A172 (cell line): ENCODE data around the gene RASSF4. TPM values are rescaled to one million over a fixed set of nuclear protein-coding genes. Genes with fewer than 3 reads are reported as not detected.

Source experiments
- DNase-seq: peaks from one replicate; pipeline ENCODE4 v3.0.0-alpha.2; 2015; ENCODE audit warnings: low spot score
- total RNA-seq: library from RNA; depleted of rRNA; stranded (reverse); fragments of >200 nt; shearing (Covaris generic); gene quantifications from 2 replicates; pipeline ENCODE4 v1.2.3, GENCODE V29; 2014

RASSF4 gene
- total RNA-seq, 1 experiment from 2014 or later, result 3.2 TPM

DNA sequence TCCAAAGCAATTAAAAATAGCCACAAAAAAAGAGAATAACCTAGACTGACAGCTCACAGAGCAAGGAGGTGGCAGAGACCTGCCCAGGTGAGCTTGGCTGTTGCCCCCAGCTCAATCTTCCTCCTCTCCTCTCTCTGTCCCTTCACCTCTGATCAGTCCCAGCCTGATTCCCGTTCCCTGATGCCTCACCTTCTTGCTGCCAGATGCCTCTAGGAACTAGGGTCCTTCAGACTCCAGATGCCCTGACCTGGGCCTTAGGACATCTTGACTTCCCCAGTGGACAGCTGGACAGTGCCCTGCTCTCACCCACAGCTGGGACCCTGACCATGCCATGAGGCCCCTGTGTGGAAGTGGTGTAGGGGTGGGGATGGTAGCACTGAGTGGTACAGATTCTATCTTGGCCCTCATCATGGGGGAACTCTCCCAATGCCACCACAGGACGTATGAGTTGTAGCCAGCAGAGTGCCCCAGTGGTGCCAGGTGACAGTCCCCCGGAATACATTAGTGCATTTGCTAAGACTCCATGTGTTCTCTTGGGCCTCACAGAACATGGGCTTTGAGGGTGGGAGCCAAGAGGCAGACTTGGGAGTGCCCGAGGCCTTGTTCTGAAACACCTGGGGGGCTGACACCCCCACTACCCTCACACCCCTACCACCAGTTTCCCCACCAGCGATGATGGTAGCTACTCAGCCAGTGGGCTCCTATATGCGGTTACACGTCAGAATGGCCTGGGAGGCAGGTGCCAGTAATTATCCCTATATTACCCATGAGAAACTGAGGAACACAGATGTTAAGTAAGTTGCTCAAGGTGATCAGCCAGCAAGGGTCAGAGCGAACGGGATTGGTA, 17.0 kb downstream of the RASSF4 start:
- DNase-seq, result no peak

DNA sequence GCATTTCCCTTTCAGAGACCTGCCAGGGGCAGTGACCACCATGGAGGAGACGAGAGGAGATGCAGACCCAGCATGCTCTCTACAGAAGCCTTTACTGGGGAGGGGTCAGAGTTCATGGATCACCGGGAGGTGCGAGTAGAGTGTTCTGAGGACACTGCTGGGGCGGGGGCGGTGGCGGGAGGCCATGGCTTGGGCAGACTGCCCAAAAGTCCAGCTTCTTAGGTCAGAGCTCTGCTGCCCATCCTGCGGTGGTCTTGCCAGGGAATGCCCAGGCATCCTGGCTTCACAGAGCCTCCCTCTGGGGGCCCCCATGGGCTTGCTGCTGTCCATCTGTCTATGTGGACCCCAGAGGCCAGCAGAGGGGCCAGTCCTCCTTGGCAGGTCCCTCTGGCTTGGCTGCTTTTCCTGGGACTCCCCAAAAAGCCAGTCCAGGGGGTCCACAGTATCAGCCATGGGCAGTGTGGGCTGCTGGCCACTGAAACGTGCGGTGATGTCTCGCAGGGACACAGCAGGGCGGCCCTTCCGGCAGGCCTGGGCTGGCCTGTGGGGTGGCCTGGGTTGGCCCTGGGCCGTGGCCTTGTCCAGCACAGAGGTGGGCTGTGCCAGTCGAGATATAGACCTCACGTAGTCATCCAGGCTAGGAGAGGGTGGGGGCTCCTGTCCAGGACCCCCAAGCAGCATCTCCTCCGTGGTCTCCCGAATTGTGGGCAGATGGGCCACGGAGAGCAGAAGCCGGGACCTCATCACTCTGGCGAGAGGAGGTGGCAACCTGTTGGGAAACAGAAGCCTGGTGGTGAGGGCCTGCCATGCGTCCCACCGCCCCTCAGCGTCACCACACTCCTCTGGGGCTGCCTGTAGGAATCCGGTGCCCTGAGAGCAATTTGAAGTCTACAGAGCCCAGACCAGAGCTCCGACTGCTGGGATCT, 17.9 kb downstream of the RASSF4 start:
- DNase-seq, result no peak

DNA sequence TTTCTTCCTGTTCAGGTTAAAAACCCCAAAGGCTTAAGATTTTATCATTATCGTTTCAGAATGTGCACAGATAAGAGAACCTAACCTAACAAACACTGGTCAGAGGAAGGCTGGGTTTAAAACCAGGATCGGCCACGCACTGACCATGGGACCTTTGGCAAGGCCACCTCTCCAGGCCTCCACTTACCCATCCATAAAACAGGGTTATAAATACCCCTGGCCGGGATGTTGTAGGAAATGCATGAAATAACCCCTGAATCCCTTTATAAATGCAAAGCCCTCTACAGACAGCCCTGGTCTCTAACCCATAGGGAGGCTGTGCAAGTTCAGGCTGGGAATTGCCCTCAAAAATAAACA, 18.6 kb downstream of the RASSF4 start:
- no peak for DNase-seq

DNA sequence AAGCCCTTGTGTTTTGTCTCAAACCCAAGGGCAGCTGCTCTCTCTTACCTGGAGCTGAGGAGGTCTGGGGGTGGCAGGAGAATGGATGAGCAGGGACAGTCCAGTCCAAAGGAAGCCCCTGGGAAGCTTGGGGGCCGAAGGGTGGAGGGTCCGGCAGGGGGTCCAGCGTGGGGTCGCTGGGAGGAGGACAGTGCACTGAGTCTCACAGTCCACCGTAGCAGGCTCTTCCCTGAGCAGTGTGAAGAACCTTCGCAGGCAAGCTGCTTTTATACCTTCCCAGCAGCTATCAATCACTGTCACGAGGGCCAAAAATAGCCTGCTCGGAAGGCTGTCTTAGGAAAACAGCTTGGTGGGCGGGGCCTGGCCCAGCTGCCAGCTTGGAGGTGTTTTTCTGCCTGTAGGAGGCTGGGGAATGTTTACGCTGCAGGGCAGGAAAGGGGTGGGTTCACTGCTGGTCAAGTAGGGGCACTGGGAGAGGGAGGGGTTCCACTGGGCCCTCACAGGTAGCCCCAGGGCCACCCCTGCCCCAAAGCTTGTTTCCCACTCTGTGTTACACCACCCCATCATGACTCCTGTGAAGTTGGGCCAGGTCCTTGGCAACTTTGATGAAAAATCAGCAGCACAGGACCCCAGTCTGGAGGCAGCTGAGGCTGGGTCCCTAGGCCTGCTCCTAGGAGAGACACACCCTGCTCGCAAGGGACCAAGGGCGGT, 19.1 kb downstream of the RASSF4 start, which contains the start of gene DEPP1:
TSS of gene DEPP1 (minus strand) at position 240 of the 711 bp plus-strand sequence. CDS start 779 bp downstream, outside the sequence.
- DNase-seq, result peak; percentile 93

DNA sequence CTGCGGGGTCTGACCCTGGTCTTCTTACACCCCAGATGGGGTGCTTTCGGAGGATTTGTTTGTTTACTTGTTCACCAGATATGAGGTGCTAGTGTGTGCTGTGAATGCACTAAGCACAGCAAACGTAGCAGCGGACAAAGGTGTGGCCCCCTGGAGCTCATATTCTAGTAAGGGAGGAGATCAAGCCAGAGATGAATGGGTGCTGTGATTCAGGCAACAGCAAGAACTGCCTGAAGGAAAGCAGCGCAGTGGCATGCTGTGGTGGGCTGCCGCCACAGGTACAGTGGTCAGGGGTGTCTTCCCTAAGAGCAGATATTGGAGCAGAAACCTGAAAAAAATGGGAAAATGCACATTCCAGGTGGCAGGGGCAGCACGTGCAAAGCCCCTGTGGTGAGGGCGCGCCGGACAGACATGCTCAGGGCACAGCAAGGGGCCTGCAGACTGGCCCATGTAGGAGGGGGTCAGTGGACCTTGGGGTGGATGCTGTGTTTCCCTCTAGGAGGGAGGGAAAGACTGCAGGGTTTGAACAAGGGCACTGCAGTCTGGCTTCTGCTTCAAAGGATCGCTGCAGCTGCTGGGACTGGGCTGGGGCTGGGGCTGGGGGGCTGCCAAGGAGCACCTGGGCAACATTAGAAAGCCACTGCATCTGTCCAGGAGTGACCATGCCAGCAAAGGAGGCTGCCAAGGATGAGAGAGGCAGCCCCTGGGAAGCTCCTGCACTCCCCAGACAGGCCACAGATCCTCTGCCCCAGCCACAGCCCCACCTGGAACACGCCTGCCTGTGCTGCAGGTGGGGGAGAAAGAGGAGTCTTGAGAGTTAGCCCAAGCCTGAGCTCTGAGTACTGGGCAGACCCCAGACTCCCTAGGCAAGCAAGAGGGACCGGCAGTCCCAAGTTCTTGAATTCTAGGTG, 19.9 kb downstream of the RASSF4 start:
- no peak for DNase-seq

DNA sequence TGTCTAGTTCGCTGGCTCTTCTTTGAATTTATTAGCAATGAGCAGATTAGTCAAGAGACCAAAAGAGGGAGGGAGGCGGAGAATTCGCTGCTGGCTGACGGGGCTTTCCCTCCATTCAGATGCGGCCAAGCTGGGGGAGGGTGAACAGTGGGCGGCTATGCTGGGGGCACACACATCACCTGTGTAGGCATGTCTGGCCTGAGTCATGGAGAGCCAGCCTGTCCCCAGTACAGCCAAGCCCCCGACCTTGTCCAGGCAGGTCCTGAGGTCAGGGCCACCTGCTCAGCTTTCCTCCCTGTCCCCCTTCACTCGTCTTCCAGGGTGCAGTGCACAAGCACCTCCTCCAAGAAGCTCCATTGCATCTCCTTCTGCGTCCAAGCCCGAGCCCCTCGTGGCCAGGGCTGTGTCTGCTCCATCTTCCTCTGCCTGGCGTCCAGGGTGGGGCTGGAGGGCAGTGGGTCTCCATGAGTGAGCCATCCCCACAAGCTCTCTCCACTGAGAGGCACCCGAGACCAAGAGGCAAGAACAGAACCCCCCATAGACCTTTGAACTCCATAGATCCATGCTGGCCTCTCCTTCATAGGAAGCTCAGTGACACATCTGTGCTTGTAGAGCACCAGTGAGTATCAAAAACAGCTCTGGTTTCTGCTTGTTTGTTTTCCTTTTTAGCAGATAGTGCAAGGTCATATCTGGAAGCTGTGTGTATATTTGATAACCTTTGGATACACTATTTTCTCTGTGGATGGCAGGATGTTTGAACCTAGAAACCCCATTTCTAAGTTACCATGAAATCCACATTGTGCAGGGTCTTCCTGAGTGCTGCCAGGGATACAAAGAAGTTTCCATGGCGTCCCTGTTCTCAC, 20.9 kb downstream of the RASSF4 start:
- DNase-seq, result no peak

DNA sequence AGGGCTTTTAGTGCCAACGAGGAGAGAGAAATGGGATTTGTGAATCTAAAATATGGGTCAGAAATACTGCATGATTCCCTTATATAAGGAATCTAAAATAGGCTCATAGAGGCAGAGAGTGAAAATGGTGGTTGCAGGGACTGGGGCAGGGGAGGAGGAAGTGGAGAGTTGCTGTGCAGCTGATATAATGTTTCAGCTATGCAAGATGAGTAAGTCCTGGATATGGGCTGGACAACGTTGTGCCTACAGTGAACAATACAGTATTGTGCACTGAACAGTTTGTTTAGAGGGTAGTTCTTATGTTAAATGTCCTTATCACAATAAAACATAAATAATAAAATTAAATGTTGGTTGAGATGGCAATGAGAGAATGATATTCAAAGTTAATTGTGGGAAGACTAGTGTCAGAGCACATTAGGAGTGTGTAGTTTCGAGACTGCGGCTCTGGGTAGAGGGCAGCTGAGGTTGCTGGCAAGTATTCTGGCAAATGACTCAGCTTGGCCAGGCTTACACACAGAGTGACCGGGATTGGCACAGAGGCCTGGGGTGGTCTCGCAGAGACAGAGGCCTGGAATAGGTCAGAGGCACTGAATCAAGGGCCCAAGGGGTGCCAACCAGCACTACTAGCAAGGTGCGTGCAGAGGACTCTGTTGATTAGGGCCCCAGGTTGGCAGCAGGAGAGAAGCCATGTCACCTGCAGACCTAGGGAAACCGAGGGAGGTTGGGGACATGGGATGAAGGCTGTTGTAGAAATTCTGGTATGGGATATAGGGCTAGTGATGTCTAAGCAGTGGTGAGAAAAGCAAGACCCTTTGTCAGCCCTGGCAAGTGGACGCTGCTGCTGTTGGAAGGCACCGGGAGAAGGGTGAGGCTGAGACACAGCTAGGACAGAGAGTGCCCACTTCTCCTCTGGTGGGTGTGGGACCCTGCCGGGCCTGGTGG, 21.8 kb downstream of the RASSF4 start:
- peak; percentile 92 for DNase-seq

DNA sequence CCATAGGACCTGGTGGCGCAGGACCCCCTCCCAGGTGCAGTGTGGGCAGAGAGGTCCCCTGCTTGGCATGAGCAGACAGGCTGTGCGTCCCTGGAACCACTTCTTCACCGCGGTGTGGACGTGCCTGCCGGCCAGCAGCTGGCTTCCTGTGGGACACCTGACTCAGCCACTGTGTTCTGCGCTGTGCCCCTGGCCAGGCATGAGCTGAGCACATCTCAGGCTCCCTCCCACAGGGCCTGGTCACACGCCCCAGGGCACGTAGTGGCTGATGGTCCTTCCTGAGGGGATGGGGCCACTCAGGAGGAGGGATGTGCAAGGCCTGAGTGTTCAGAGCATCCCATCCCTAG, 22.5 kb downstream of the RASSF4 start:
- DNase-seq, result peak; percentile 69

DNA sequence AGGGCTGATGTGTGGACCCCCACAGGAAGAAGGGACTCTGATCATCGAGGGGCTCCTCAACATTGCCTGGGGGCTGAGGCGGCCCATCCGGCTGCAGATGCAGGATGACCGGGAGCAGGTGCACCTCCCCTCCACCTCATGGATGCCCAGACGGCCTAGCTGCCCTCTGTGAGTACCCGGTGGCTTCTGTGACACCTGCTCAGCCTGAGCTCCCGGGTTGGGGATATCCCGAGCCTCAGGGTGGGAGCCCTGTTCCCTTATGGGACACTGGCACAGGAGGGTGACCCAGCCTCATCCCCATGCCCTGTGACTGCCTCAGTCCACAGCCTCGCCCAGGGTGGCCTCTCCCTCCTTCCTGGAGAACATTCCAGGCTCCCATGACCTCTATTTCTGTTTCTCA, 22.9 kb downstream of the RASSF4 start:
- no peak for DNase-seq

DNA sequence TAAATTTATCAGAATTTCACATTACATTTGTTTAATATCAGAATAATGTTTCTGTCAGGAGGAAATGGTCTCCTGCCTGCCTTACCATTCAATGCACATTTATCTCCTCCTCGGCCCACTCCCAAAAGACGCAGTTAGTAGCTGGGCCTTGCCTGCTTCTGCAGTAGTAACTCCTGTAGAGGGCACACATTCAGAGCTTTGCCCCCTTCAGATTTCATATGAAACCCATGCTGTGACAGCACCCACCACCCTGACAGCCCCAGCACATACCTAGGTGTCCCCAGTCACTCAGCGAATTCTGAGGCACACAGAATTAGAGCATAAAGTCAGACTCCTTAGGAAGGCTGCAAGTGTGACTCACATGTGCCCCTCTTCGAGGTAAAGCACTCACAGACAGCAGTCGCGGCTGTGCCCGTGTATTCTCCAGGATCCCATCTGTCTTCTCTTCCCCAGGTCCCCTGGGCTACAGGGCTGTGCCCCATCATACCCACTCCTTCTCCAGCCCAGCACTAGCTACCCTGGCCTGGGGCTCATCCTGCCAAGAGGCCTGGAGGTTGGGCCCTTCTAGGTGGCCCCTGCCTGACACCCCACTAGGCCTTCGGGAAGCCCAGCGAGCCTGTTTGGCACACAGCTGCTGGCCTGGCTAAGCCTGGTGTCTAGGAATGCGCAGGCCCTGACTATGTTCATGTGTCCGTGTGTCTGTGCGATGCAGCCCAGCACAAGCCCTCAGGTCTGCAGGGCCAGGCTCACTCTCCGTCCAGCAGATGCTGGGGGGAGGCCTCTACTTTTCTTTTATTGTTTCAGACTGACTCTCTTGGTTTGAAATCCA, 23.7 kb downstream of the RASSF4 start:
- DNase-seq, result no peak

DNA sequence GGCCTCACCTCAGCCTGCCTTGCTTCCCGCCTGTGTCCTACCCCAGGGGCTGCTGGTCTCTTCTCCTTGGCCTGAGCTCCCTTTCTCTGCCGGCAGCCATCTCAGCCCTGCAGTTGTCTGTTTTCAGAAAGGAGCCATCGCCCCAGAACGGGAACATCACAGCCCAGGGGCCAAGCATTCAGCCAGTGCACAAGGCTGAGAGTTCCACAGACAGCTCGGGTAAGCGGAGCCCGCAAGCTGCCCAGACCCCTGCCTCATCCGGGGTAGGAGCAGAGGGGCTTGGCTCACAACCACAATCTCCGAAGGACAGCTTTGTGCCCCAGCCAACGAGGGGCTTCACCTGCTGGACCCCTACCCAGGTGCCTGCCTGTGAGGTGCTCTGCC, 24.3 kb downstream of the RASSF4 start:
- no peak for DNase-seq

DNA sequence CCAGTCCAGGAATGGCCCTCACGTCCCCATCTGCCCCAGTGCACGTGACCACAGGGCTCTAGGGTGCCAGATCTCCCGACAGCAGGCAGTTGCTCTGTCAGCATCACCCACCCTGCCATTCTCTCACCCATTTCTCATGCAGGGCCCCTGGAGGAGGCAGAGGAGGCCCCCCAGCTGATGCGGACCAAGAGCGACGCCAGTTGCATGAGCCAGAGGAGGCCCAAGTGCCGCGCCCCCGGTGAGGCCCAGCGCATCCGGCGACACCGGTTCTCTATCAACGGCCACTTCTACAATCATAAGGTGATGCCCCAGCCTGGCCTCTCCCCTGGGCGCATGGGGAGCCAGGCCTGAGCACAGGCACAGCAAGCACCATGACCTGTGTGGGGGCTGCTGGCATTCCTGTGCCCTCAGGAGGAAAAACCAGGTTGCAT, 25.1 kb downstream of the RASSF4 start:
- no peak for DNase-seq

DNA sequence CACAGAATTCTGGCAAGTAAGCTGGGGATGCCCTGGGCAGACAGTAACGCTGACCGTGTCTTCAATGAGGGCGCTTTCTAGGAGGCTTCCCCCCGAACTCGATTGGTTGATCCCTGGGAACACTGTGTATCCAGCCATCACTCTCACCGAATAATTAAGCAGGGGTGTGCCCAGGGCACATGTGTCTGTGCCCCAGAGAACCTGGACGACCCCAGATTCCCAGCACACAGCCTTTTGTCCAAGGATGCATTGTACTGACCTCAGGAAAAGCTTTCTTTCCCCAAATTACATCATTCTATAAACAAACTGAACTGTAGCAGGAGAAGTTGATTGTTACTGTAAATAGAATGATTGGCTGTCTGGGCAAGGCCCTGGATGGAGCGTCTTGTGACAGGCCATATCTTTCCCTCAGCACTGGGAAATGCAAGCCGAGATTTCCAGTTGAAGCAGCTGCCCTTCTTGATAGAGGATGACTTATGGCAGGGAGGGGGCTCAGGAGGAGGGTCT, 25.6 kb downstream of the RASSF4 start:
- no peak for DNase-seq

DNA sequence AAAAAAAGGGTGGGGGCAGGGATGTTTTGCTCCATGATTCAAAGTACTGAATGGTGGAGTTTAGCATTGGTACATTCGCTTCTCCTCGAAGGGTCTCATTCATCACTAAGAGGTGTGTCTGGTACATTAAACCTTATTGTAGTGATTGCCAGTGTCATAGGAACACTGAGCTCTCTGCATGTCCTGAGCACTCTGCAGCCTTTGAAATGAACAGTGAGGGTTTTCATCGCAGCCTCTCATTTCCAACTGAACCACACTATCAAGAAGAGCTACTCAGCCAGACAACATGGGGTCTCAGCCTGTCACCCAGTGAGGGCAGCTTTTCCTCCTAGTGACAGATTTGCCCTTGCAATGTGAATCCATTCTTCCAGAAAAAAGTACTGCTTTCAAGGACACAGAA, 26.6 kb downstream of the RASSF4 start:
- DNase-seq, result no peak

DNA sequence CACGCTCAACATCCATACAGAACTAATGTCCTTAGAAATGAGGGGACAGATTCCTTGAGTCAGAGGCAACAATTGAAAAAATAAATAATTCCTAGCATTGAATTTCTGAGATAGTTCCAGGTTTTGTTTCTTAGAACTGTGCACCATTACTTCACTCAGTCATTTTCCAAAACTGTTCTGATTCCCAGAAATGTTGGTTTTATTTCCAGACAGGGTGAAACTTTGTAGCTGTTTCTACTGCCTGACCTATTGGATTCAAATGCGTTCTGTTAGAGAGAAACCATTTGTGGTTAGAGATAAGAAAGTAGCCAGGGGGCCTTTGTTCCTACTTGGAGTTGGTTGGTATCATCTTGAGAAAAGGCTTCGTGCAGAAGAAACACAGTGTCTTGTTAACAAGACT, 27.1 kb downstream of the RASSF4 start:
- no peak for DNase-seq

DNA sequence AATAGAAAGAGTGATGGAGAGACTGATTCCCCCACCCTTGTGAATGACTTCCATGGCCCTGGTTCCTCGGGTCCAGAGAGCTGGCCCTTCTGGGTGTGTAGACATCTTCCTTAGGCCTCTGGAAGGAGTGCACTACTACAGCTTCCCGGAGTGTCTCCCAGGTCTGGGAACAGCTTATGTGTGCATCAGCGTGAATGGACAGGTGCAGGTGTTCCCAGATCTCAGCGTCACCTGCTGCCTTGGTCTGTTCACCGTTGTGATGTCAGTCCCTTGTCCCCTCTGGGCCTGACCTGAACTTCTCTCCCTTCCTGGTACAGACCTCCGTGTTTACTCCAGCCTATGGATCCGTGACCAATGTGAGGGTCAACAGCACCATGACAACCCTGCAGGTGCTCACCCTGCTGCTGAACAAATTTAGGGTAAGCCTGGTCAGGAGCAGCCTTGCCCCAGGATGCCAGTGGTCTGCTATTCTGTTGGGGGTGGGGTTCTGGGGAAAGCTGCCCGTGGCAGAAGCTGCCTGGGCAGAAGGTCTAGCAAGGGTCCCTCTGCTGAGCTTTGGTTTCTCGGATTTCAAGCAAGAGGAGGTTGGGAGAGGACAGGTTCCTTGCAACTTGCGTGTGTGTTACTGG, 29.5 kb downstream of the RASSF4 start:
- DNase-seq, result no peak

DNA sequence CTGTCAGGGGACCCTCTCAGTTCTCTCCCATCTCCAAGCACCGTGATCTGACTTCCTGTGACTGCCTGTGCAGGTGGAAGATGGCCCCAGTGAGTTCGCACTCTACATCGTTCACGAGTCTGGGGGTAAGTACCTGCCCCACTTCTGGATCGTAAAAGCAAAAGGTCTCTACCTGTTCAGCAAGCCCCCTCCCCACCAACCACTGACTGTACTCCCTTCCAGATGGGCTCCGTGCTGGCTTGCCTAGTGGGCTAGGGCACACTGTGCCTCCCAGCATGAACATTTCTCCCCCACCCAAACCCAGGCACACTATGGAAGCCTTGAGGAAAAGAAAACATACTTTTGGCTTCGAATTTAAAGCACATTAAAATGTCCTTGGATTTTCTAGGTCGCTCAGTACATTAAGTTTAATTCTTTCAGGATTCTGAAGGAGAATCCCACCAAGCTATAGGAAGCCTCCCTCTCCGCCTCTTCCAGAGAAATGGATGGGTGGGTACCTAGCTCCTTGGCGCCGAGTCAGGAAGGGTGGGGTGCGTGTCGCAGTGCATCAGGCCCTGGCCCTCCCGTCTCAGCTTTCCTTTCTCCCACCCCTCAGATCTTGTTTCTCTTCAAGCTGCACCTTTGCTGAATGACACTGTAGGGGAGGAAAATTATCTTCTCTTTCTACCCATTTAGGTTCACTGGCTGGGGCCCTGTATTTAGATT, 30.1 kb downstream of the RASSF4 start:
- no peak for DNase-seq
